NCI-H1417 (cell line): Measurements from ENCODE around the gene FBXL5.

Experiments used
- DNase-seq, 3 experiments: peaks; one replicate each; lab custom pipeline; 2025; lab: John Stamatoyannopoulos, UW

Gene FBXL5, protein sequence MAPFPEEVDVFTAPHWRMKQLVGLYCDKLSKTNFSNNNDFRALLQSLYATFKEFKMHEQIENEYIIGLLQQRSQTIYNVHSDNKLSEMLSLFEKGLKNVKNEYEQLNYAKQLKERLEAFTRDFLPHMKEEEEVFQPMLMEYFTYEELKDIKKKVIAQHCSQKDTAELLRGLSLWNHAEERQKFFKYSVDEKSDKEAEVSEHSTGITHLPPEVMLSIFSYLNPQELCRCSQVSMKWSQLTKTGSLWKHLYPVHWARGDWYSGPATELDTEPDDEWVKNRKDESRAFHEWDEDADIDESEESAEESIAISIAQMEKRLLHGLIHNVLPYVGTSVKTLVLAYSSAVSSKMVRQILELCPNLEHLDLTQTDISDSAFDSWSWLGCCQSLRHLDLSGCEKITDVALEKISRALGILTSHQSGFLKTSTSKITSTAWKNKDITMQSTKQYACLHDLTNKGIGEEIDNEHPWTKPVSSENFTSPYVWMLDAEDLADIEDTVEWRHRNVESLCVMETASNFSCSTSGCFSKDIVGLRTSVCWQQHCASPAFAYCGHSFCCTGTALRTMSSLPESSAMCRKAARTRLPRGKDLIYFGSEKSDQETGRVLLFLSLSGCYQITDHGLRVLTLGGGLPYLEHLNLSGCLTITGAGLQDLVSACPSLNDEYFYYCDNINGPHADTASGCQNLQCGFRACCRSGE

DNA sequence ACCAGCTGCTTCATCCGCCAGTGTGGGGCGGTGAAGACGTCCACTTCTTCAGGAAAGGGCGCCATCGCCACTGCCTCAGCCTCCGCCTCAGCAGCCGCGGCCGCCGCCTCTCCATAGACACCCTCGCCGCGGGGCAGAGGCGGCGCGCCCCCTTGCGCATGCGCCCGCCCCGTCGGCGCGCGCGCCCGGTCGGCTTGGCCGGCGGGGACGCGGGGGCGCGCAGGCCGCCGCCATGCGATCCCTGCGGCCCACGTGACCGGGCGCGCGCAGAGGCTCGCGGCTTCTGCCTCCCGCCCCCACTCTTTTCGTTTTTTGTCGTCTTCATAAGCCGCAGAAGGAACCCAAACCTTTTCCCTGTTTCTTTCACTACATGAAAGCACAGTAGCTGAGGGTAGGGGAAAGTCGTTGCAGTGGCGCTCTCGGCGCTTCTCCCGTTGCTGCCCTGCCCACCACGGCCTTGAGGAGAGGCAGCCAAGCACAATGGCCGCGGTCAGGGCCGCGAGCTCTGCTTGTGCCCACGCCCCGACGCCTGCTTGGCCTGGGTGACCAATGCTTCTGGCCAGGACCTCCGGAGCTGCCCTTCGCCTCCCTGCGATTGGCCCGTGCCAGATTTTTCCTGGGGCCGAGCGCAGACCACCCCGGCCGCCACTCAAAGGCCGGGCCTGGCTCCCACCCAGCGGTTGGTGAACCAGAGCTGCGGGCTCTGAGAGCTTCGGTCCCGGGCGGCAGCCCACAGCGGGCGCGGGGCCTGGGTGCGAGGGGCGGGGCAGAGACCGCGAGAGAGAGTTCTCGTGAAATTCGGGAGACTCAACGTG is at the start of gene FBXL5:
FBXL5 (minus strand) TSS at position 135 of the 815 bp plus-strand sequence; CDS start at position 65, 70 bp downstream.
- peak; percentile 92 to 97 (median 93) for DNase-seq

DNA sequence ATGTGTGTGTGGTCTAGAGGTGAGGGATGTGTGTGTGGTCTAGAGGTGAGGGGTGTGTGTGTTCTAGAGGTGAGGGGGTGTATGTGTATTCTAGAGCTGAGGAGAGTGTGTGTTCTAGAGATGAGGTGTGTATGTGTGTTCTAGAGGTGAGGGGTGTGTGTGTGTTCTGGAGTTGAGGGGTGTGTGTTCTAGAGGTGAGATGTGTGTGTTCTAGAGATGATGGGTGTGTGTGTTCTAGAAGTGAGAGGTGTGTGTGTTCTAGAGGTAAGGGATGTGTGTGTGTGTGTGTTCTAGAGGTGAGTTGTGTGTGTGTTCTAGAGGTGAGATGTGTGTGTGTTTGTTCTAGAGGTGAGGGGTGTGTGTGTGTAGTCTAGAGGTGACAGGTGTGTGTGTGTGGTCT is 49.0 kb upstream of the FBXL5 start:
- DNase-seq = no peak

DNA sequence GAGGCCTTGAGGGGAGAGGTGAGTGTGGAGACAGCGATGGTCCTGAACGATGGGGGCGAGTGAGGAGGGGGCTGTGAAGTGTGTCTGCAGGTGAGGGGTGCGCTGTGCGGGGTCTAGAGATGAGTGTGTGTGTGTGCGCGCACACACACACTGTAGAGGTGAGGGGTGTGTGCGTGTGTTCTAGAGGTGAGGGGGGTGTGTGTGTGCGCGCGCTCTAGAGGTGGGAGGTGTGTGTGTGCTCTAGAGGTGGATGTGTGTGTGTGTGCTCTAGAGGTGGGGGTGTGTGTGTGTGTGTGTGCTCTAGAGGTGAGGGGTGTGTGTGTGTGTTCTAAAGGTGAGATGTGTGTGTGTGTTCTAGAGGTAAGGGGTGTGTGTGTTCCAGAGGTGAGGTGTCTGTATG is 48.3 kb upstream of the FBXL5 start:
- DNase-seq = no peak

DNA sequence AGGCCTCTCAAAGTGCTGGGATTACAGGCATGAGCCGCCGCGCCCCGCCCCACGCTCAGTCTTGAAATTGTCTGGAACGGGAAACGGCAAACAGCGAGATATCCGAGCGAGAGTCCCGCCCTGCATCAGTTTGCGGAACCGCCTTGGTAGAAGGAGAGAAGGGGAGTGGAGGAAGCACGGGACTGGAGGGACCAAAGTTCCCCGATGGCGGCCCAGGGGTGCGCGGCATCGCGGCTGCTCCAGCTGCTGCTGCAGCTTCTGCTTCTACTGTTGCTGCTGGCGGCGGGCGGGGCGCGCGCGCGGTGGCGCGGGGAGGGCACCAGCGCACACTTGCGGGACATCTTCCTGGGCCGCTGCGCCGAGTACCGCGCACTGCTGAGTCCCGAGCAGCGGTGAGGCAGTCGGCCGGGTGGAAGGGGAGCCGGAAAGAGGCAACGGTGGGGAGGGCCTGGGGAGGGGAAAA is 47.8 kb upstream of the FBXL5 start, which contains the start of gene BST1:
BST1 (plus strand) TSS at position 125 of the 463 bp plus-strand sequence; CDS start at position 205, 80 bp downstream.
- no peak for DNase-seq

DNA sequence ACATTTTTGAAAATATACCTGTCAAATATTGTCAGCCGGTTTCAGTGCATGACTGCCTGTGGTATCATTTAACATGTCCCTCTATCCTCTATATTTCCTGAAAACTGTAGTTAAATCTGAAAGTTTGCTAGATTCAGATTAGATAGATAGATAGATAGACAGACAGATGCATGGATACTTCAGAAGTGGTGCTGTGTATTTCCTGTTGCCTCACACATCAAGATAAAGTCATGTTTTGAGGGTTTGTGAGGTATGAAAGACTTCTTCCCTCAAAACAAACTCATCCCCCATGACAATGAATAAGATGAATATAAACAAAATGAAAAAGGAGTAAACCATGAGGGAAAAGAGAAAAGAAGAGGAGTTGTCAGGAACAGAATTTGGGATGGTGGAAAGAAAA is 41.7 kb upstream of the FBXL5 start:
- no peak for DNase-seq

DNA sequence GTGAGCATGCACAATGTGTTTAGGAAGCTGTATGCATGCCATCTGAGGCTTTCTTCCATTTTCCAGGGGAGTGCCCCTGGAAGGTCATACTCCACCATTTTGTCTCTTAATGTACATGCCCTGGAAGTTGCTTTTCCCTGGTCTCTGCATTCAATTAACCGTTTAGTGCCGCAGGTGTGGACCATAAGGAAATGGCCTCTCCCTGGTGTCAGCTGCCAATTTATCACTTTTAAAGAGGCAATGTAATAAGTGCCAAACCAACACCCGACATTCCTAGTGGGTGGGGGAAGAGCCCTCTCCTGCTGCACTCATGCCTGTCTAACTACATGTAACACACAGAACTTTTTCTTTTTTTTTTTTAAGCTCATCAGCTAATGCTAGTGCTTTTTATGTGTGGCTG is 40.6 kb upstream of the FBXL5 start:
- peak in 1 of 3 experiments; percentile 48 for DNase-seq

DNA sequence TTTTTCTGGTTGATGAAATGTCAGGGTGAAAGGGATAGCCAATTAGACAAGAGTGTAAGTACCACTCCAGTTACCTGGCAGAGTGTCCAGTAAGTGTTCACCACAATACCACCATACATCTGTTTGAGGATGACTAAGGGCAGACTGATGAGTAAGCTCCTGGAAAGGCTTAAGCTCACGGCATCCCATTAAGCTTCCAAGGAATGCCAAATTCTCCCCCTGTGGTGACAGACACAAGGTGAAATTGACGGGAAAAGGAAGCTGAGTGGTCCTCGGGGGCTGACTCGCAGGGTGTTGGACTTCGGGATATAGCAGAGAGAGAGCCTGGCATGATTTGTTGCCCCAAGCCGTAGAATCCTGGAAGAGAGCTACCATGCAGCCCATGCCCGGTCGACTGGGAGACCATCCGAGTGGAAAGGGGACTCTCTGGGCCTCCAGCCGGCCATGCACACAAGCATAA is 40.1 kb upstream of the FBXL5 start:
- peak in 1 of 3 experiments; percentile 90 for DNase-seq

DNA sequence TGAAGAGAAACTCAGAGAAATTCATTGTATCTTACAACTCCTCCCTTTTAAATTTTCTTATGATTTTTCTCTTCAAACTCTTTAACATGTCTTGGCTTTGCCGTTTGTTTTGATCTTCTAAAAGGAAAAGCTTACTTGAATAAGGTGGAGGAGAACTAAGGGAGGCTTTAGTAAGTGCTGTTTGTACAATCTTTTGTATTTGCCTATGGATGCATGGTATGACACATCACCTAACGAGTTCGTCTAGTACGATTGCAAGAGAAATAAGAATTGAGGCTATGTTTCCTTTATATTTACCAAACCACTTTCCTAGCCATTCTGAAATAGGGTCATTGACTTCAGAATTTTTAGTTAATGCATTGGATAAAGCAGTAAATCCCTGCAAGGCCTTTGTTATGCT is 39.3 kb upstream of the FBXL5 start:
- DNase-seq = no peak

DNA sequence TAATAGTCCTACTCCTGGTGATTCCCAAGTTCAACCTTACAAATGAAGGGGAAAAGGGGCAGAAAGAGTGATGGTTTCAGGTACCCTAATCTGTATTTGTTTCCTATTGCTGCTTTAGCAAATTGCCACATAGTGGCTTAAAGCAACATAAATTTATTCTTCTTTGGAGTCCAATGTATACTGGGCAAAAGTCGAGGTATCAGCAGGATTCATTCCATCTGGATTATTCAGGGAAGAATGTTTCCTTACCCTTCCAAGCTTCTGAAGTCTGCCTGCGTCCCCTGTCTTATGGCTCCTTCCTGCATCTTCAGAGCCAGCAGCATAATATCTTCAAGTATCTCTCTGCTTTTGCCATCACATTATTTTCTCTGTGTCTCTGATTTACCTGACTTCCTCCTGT is 37.4 kb upstream of the FBXL5 start:
- DNase-seq = no peak

DNA sequence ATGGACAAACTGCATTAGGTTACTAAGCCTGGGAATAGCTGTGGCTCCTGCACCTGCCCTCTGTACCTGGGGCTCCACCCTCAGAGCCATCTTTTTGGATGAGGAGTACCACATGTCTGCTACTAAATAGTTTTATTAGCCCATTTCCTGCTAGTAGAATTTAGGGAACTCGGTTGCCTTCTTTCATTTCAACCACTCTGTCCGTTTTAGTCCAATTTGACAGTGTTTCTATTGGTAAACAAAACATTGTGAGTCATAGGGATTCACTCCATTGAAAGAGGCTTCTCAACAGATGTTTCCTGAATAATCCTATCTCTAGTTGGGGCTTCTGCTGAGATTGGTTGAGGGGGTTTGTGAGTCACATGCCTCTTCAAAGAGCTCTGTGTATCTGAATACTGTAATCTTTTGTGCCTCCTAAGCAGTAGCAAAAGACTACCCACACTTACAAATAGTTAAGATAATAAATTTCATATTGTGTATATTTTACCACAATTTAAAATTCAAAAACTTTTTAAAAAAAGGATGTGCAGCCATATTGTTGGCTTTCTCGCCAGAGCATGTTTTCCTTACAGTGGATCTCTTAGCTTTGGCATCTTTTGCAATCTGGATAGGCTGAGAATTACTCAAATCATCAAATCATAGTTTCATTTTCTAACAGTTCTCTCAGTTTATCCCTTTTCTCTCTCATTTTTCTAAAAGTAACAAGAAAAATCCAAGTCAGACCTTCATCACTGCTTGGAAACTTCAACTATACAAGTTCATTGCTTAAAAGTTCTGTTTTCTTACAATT is 36.4 kb upstream of the FBXL5 start:
- no peak for DNase-seq

DNA sequence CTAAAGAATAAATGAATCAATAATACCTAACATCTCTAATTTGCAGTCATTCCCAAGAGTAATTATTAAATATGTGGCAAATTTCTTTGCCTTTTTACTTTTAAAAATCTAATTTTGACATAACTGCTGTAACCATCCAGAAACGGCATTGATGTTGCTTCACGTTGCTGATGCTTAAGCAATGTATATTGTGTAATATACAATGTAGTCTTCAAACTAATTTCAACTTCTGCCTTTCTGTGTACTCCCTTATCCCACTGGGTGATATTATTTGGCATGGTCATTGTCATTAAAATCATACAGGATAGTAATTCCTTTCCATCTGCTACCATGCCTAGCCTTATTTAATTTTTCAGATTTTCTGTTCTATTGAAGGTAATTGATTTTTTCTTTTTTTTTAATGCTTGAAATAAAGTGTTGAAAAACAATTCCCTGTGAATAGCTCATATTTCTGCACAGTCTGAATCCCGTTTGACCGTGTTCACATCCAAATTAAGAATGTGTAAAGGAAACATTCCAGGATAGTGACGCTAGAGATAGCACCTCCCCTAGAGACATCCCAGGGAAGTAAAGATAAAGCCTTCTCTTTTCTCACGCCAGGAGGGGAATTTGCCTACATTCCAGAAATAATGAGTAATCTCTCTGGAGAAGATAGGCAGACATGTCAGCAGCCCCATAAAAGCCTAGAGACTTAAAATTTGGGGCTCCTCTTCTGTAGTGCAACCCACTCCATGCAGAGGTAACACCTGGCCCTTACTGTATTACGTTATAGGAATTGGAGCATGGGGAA is 35.1 kb upstream of the FBXL5 start:
- DNase-seq = no peak

DNA sequence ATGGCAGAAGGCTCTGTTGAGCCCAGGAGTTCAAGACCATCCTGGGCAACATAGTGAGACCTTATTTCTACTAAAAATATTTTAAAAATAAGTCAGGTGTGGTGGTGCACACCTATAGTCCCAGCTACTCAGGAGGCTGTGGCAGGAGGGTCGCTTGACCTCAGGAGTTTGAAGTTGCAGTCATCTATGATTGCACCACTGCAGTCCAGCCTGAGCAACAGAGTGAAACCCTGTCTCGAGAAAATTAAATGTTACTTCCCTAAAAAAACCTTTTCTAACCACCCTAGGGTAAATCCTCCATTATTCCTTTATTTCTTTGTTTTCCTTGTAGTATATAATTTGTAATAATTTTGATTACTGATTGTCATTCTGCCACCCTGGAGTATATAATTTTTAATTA is 34.4 kb upstream of the FBXL5 start:
- DNase-seq = no peak

DNA sequence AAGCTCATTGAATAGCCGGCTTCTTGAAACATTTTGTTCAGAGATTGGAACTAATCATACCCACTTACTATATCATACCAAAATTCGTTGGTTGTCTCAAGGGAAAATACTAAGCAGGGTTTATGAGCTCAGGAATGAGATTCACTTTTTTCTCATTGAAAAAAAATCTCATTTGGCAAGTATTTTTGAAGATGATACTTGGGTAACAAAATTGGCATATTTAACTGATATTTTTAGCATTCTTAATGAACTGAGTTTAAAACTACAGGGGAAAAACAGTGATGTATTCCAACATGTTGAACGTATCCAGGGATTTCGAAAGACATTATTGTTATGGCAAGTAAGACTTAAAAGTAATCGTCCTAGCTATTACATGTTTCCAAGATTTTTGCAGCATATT is 32.9 kb upstream of the FBXL5 start:
- no peak for DNase-seq

DNA sequence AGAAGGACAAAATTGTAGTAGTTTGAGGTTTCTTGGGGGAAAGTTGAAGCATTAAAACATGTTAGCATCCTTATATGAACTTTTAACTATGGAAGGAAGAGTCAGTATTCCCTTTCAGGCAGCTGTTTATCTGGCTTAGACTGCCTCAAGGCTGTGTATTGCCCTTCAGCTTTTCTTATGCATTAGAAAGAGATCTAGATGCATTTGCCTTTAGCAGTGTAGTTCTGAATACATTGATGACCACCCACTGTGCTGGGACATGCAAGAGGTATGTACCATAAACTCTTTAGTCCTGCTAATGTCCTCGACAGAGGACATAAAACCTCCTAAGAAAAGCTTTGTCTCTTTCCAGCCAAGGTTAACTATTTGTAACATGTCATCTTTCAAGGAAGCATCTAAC is 29.3 kb upstream of the FBXL5 start:
- no peak for DNase-seq

DNA sequence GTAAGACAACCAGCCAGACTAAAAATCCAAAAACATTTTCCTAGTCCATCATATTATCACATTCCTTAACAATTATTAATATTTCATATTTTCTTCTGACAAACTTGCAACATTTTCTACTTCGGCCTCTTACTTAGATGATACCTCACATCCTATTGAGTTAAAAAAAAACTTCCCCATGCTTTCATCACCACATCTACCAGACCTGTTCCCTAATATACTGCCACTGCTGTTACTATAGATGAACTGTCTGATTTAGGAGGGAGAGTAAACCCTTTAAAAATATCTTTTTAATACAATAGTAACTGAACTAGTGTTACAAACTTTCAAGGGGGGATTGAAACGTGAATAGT is 28.0 kb upstream of the FBXL5 start:
- DNase-seq = no peak

DNA sequence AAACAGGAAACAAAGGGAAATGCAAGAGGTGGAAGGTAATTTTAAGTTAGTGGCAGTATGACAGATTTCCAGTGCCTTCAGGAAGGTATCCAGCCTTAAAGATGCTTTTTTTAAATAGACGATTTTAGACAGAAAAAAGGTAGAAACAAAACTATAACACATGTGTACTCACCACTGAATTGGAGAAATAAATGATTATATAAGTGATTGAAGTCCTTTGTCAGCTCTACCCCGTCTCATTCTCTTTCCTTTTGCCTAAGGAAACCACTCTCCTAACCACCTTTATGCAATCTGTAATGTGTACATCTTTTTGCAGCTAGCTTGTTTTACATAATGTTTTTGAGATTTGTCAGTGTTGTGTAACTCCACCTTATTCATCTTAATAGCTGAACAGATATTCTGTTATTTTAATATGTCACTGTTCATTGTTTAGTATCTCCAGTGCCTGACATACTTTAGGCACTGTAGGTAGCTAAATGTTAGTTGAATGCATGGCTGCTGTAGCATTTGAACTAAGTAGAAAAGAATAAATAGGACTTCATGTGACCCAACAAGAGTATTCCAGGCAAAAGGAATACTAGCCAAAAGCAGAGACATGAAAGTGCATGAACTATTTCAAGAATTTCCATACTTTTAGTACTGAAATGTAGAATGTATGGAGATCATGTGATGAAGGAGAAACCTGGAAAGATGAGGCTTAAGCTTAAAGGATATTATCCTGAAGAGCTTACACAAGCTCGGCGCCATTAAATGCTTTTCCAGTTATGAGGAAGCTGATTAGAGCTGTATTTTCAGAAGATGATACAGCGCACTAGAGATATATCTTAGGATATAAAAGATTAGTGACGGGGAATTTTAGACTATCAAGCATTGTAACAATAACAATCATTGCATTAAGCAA is 27.3 kb upstream of the FBXL5 start:
- peak in 1 of 3 experiments; percentile 66 for DNase-seq

DNA sequence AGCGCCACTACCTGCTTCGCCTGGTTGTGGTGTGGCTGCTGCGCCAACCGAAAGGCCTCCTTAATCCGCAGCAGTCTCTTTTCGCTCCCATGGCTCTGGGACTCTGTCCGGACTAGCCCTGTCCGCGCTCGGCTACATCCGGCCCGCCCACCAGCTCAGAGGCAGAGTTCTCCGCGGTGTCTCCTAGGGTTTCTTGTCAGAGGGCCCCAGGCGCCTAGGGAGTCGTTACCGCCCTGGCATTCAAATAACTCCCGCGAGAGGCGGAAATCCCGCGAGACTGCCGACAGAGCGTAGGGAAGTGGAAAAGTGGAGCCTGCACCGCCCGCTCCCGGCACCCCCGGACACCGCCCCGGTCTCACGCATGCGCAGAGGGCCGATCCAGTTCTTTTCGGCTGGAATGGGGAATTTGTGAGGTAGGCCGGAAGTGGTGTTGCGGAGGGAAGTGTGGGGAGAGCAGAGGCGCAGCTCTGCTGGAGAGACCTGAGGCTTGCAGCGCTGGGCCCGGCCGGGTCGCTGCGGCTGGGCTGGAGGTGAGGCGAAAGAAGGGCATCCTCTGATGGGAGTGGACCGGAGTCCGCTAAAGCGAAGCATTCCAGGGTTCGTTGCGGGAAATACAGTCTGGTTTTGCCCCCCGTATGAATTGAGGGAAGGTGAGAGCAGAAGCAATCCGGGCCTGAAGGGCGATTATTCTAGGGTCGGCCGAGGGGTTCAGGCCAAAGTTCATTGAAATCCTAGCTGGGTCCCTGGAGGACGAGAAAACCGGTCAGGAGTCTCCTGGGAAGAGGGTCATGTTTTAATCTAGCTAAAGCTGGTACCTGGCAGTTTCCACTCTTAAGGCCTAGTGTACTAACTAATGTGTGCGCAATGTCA is 26.4 kb upstream of the FBXL5 start, which contains the start of gene FAM200B:
FAM200B (plus strand) TSS at position 456 of the 870 bp plus-strand sequence. CDS start 5,151 bp downstream, outside the sequence.
- DNase-seq = peak; percentile 99 to 100 (median 99)

DNA sequence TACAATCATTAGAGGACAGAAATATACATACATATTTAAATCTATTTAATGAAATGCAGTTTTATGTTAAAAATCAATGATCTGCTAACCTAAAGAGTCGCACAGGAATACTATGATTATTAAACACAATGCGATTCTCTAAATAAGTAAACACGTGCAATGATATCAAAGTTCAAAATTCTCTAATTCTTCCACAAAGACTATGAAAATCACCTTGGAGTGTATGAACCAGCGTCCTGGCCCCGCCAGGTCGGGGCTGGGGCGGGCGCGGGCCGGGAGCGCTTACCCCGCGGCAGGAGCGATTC is 25.9 kb upstream of the FBXL5 start:
- DNase-seq = no peak
